Midbrain (tissue), 1 donor: ENCODE data around the gene MAPKAPK5.
"Not testable (repeated sequence)": the region's sequence is repeated elsewhere in the genome, so short reads cannot be mapped to it uniquely, and the experiment has no call there.

Experiments used
- DNase-seq: peaks from one replicate; lab custom pipeline; 2025; lab: John Stamatoyannopoulos, UW

Gene MAPKAPK5

GRCh38 chr12:111827907-111828306 is 14.1 kb upstream of the MAPKAPK5 start:
- no peak for DNase-seq

- no peak for DNase-seq
Observed at GRCh38 chr12:111828338-111828979, 13.6 kb upstream of the MAPKAPK5 start.

GRCh38 chr12:111829635-111830034 is 12.4 kb upstream of the MAPKAPK5 start:
- DNase-seq, result not testable (repeated sequence)

- DNase-seq, result not testable (repeated sequence)
Observed at GRCh38 chr12:111834740-111835386, 7.2 kb upstream of the MAPKAPK5 start.

- not testable (repeated sequence) for DNase-seq
Observed at GRCh38 chr12:111835531-111836181, 6.4 kb upstream of the MAPKAPK5 start.

GRCh38 chr12:111838353-111838752 is 3.7 kb upstream of the MAPKAPK5 start:
- no peak for DNase-seq

- DNase-seq, result no peak
Observed at GRCh38 chr12:111840807-111841206, 1.2 kb upstream of the MAPKAPK5 start.

GRCh38 chr12:111841236-111841749 is 735 bp upstream of the MAPKAPK5 start:
- peak; percentile 8 for DNase-seq

GRCh38 chr12:111842556-111843396 is 748 bp downstream of the MAPKAPK5 start:
- no peak for DNase-seq

- DNase-seq, result no peak
Observed at GRCh38 chr12:111846016-111846415, 4.0 kb downstream of the MAPKAPK5 start.

- no peak for DNase-seq
Observed at GRCh38 chr12:111850526-111850925, 8.5 kb downstream of the MAPKAPK5 start.

GRCh38 chr12:111858186-111858585 is 16.2 kb downstream of the MAPKAPK5 start:
- no peak for DNase-seq

GRCh38 chr12:111858778-111859177 is 16.8 kb downstream of the MAPKAPK5 start:
- DNase-seq, result no peak

GRCh38 chr12:111864913-111865312 is 22.9 kb downstream of the MAPKAPK5 start:
- DNase-seq, result no peak

GRCh38 chr12:111867531-111867930 is 25.5 kb downstream of the MAPKAPK5 start:
- no peak for DNase-seq

GRCh38 chr12:111868676-111869588 is 26.9 kb downstream of the MAPKAPK5 start:
- no peak for DNase-seq

GRCh38 chr12:111869671-111870070 is 27.6 kb downstream of the MAPKAPK5 start:
- no peak for DNase-seq

GRCh38 chr12:111870216-111870615 is 28.2 kb downstream of the MAPKAPK5 start:
- no peak for DNase-seq

- DNase-seq, result no peak
Observed at GRCh38 chr12:111870706-111871105, 28.7 kb downstream of the MAPKAPK5 start.

GRCh38 chr12:111873113-111873512 is 31.1 kb downstream of the MAPKAPK5 start:
- DNase-seq, result no peak

GRCh38 chr12:111881716-111882115 is 39.7 kb downstream of the MAPKAPK5 start:
- DNase-seq, result no peak
